Thymus (tissue), 11 donors: Measurements from ENCODE around the gene CAMTA1. TPM values are rescaled to one million over a fixed set of nuclear protein-coding genes. Genes with fewer than 3 reads are reported as not detected.
A peak's percentile ranks its signal among the peaks of the same experiment; 100 is the strongest.

Experiments used
- DNase-seq, 9 donors: peaks; one replicate each; pipeline ENCODE4 v3.0.0-alpha.2; 2013; ENCODE audit warnings: low spot score in 9 of 9, low read depth in 6 of 9, missing footprints in 1 of 9
- H3K27ac ChIP-seq, 2 donors: one replicate each; pipeline ENCODE4 v1.5.1; 2013; ENCODE audit warnings: control low read depth in 1 of 2, low read depth in 1 of 2, low read length in 1 of 2, mild to moderate bottlenecking in 1 of 2, moderate library complexity in 1 of 2
- H3K27me3 ChIP-seq, 2 donors: one replicate each; pipeline ENCODE4 v1.5.1; 2013; ENCODE audit warnings: low read length in 1 of 2; ENCODE audit not compliant: control insufficient read depth in 2 of 2, insufficient read depth in 1 of 2
- H3K36me3 ChIP-seq, 2 donors: one replicate each; pipeline ENCODE4 v1.5.1; 2013; ENCODE audit warnings: low read length in 1 of 2, mild to moderate bottlenecking in 1 of 2, moderate library complexity in 1 of 2; ENCODE audit not compliant: control insufficient read depth in 2 of 2, insufficient read depth in 2 of 2
- H3K4me1 ChIP-seq, 2 donors: one replicate each; pipeline ENCODE4 v1.5.1; 2013; ENCODE audit warnings: low read length in 2 of 2; ENCODE audit not compliant: control insufficient read depth in 2 of 2, insufficient read depth in 2 of 2
- H3K4me3 ChIP-seq, 2 donors: one replicate each; pipeline ENCODE4 v1.5.1; 2013; ENCODE audit warnings: low read length in 2 of 2, control low read depth in 1 of 2, mild to moderate bottlenecking in 1 of 2
- H3K9me3 ChIP-seq, 2 donors: one replicate each; pipeline ENCODE4 v1.5.1; 2013; ENCODE audit warnings: low read length in 1 of 2, mild to moderate bottlenecking in 1 of 2; ENCODE audit not compliant: control insufficient read depth in 2 of 2, insufficient read depth in 1 of 2
- WGBS: extraction: QIAGEN DNeasy Blood & Tissue Kit; methylation state at CpG from one replicate; pipeline ENCODE4 v1.1.7; 2013; 5-methylcytosine and 5-hydroxymethylcytosine counted together
- polyA plus RNA-seq: library from polyadenylated mRNA; stranded (reverse); fragments of 200-250 nt; gene quantifications from one replicate; pipeline ENCODE4 v1.2.3, GENCODE V29; 2013
- total RNA-seq: library from RNA; stranded (reverse); fragments of 120-200 nt; gene quantifications from one replicate; pipeline ENCODE4 v1.2.4, GENCODE V29; 2013
- donor health status: healthy.

Gene CAMTA1
- total and polyA plus RNA-seq, 2 donors, result 32.0 to 158 TPM

DNA sequence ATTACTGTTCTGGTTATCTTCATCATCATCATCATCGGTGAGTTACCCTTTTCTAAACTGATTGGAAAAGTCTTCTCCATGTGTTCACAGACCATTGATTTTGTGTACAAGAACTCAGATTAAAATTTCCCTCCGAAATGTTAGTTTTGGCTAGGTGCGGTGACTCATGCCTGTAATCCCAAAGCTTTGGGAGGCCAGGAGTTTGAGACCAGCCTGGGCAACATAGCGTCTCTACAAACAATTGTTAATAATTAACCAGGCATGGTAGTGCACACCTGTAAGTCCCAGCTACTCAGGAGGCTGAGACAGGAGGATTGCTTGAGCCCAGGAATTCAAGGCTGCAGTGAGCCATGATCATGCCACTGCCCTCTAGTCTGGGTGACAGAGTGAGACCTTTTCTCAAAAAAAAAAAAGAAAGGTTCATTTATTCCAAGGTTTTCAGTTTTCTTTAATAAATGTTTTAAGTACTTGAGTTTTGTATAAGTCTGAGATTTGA is 992.9 kb downstream of the CAMTA1 start:
- peaks cover 20 to 24% of the 10 kb centered on the region in 2 donors for H3K36me3 ChIP-seq
- H3K4me1 ChIP-seq, result peaks cover 1 to 3% of the 10 kb centered on the region in 2 donors
- H3K4me3 ChIP-seq, result no peak overlapping the region
- DNase-seq, result no peak
- no peaks in the 10 kb centered on the region for H3K9me3 ChIP-seq
- WGBS, result over 99% methylated on average over 4 of the region's 4 CpGs
- H3K27me3 ChIP-seq, result peaks cover 2 to 7% of the 10 kb centered on the region in 2 donors
- no peak overlapping the region for H3K27ac ChIP-seq

DNA sequence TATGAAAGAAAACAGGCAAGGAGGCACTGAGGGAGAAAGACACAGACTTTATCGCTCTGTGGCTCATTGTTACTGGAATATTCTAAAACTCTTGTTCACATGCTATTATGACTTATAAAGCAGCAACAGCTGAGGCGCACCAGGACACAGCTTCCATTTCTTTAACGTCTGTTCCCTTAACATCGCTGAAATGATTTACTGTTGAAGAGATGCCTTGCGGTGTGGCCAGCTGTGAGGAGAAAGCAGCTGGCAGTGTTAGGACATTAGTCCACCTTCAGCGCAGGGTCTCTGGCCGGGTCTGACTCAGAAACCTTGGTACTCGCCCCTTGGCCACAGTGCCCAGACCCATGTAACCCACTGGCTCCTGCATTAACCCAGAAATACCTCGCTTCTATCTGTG is 995.7 kb downstream of the CAMTA1 start:
- Histone ChIP-seq H3K27ac (no peak overlapping the region), H3K4me1 (peaks cover 3% of the 10 kb centered on the region in 2 donors), H3K4me3 (no peak overlapping the region), H3K36me3 (peaks cover 20 to 24% of the 10 kb centered on the region in 2 donors), H3K9me3 (no peaks in the 10 kb centered on the region), H3K27me3 (peaks cover 2 to 23% of the 10 kb centered on the region in 2 donors)
- WGBS, result 96% methylated on average over 9 of the region's 9 CpGs
- DNase-seq, result no peak

GRCh38 chr1:7781501-7781900 is 996.2 kb downstream of the CAMTA1 start:
- no peak overlapping the region for H3K27ac ChIP-seq
- no peaks in the 10 kb centered on the region for H3K9me3 ChIP-seq
- 25% methylated on average over 7 of the region's 7 CpGs for WGBS
- H3K36me3 ChIP-seq, result peaks cover 20 to 24% of the 10 kb centered on the region in 2 donors
- H3K4me3 ChIP-seq, result no peak overlapping the region
- DNase-seq, result no peak
- peaks cover 2 to 23% of the 10 kb centered on the region in 2 donors for H3K27me3 ChIP-seq
- H3K4me1 ChIP-seq, result peaks cover 3% of the 10 kb centered on the region in 2 donors

GRCh38 chr1:7781923-7782495 is 996.8 kb downstream of the CAMTA1 start:
- 81% methylated on average over 16 of the region's 16 CpGs for WGBS
- no peak overlapping the region for H3K4me3 ChIP-seq
- no peaks in the 10 kb centered on the region for H3K9me3 ChIP-seq
- no peak overlapping the region for H3K27ac ChIP-seq
- H3K27me3 ChIP-seq, result peaks cover 2 to 23% of the 10 kb centered on the region in 2 donors
- H3K36me3 ChIP-seq, result peaks cover 20 to 23% of the 10 kb centered on the region in 2 donors
- peaks cover 3% of the 10 kb centered on the region in 2 donors for H3K4me1 ChIP-seq
- no peak for DNase-seq

DNA sequence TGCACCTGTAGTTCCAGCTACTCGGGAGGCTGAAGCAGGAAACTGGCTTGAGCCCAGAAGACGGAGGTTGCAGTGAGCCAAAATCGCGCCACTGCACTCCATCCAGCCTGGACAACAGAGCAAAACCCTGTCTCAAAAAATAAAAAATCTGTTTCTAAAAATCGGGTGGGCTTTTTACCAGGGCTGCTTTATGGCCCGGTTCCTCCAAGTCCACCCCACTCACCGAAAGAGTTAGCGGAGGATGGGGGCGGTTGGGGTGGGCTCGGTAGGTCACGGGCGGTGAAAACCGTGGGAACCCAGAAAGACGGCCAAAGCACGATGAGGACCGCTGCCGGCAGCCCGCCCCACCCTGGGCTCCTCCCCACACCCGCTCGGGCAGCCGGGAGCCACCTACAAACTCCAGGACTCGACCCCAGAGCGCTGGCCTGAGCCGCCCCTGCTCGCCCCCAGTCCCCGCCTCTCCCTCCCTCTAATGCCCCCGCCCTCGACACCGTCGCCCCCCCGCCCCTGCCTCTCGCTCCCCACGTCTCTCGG is 998.0 kb downstream of the CAMTA1 start:
- peaks cover 3% of the 10 kb centered on the region in 2 donors for H3K4me1 ChIP-seq
- peaks cover 2 to 23% of the 10 kb centered on the region in 2 donors for H3K27me3 ChIP-seq
- DNase-seq, result peak in 2 of 9 donors; percentile 14 to 17
- peak overlapping the region; percentile 35 to 83 for H3K4me3 ChIP-seq
- H3K9me3 ChIP-seq, result no peaks in the 10 kb centered on the region
- whole genome bisulfite sequencing, result 9% methylated on average over 32 of the region's 34 CpGs
- peaks cover 8 to 10% of the 10 kb centered on the region in 2 donors for H3K36me3 ChIP-seq
- peak overlapping the region in 1 of 2 donors; percentile 49 for H3K27ac ChIP-seq

- Histone ChIP-seq H3K27ac (peak within 1 kb of the TSS in 1 of 2 donors; percentile 49), H3K27me3 (peaks cover 2 to 23% of the 10 kb centered on the region in 2 donors), H3K9me3 (no peaks in the 10 kb centered on the region), H3K4me1 (peaks cover 3% of the 10 kb centered on the region in 2 donors), H3K4me3 (peak within 1 kb of the TSS; percentile 35 to 83), H3K36me3 (peaks cover 7 to 9% of the 10 kb centered on the region in 2 donors)
- WGBS, result 3% methylated on average over 90 of the region's 90 CpGs
- peak; percentile 53 to 92 (median 78) for DNase-seq
These were observed 998.7 kb downstream of the CAMTA1 start, which contains the start of gene PER3 for GRCh38 chr1:7783826-7784491. TSS of gene PER3 (plus strand) at chr1:7784291. CDS start at chr1:7784878, 587 bp downstream.

- Histone ChIP-seq H3K9me3 (no peaks in the 10 kb centered on the region), H3K4me3 (peak overlapping the region in 1 of 2 donors; percentile 83), H3K4me1 (peaks cover 3% of the 10 kb centered on the region in 2 donors), H3K27ac (no peak overlapping the region), H3K36me3 (peaks cover 6 to 7% of the 10 kb centered on the region in 2 donors), H3K27me3 (peaks cover 2 to 23% of the 10 kb centered on the region in 2 donors)
- peak in 1 of 9 donors; percentile 10 for DNase-seq
- WGBS, result 59% methylated on average over 52 of the region's 52 CpGs
These were observed 999.3 kb downstream of the CAMTA1 start for GRCh38 chr1:7784492-7785071.

DNA sequence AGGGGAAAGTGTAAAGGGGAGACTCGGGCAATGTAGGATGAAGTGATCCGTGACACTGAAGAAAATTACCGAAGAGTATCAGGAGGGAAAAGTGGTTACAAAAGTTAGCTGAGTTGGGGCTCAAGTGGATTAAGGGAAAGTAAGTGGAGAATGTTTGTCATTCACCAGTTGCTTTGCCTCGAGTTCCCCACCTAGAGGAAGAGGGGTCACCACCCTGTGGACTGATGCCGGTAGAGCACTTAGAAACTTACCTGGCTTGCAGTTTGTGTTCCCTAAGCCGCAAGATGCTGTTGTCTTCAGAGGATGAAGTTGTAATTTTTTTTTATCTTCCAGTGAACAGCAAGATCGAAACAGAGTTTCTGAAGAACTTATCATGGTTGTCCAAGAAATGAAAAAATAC is 999.9 kb downstream of the CAMTA1 start:
- 96% methylated on average over 7 of the region's 7 CpGs for WGBS
- Histone ChIP-seq H3K36me3 (peaks cover 5 to 7% of the 10 kb centered on the region in 2 donors), H3K4me1 (peaks cover 3% of the 10 kb centered on the region in 2 donors)

More for the DNA sequence above, 999.9 kb downstream of the CAMTA1 start:
- Histone ChIP-seq H3K9me3 (no peaks in the 10 kb centered on the region), H3K4me3 (no peak overlapping the region), H3K27me3 (peaks cover 2 to 23% of the 10 kb centered on the region in 2 donors), H3K27ac (no peak overlapping the region)
- no peak for DNase-seq
